ENCODE data around the gene ARCN1.

The ARCN1 gene

DNA sequence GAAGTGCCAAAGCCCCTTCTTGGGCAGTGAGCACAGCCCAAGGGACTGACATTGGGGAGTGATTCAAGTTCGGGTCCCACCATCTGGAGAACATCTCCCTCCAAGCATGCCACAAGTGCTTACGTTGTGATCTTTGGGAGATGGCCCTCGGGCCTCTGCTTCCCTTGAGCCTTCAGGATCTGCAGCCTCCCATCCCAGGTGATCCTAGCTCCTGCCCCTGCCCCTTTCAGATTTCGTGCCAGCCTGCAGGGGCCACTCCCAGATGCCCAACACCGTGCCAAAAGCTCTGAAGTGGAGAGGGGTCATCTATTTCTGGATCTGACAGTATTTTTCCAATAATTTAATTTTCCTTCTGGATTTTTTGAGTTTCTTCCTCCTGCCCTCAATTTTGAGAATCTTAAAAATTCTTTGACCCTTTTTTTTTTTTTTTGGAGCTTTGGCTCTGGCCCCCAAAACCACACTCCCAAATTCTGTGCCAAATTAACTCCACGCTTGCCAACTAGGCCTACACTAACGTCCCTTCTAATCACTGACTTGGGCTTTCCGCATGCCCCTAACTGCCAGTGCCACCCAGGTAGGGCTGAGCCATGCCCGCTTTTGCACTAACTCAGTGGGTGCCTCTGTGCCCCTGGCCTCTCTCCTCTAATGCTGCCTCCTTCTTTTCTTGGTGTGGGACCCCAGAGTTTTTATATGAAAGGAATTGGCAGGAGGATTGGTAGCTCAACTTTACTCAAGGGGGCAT lies 60.5 kb downstream of the ARCN1 start:
- no peaks in the 10 kb centered on the region for H3K27me3 ChIP-seq (ENCODE audit: insufficient read depth, low read depth)
- H3K9ac ChIP-seq: no peak overlapping the region
- TF ChIP-seq, protein P1, sequence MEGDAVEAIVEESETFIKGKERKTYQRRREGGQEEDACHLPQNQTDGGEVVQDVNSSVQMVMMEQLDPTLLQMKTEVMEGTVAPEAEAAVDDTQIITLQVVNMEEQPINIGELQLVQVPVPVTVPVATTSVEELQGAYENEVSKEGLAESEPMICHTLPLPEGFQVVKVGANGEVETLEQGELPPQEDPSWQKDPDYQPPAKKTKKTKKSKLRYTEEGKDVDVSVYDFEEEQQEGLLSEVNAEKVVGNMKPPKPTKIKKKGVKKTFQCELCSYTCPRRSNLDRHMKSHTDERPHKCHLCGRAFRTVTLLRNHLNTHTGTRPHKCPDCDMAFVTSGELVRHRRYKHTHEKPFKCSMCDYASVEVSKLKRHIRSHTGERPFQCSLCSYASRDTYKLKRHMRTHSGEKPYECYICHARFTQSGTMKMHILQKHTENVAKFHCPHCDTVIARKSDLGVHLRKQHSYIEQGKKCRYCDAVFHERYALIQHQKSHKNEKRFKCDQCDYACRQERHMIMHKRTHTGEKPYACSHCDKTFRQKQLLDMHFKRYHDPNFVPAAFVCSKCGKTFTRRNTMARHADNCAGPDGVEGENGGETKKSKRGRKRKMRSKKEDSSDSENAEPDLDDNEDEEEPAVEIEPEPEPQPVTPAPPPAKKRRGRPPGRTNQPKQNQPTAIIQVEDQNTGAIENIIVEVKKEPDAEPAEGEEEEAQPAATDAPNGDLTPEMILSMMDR (conservative IDR thresholded peaks at IDR 0.05; ENCODE audit: low read depth, low read length): no peak
- H3K36me3 ChIP-seq (ENCODE audit: insufficient read depth): no peaks in the 10 kb centered on the region
- H3K27ac ChIP-seq: no peak overlapping the region
- no peaks in the 10 kb centered on the region for H3K79me2 ChIP-seq (ENCODE audit: insufficient read depth, low read depth)
- no peak overlapping the region for H3K4me2 ChIP-seq
- H2AFZ ChIP-seq (ENCODE audit: low read depth): no peak overlapping the region
- no peaks in the 10 kb centered on the region for H3K4me1 ChIP-seq (ENCODE audit: low read depth, poor library complexity, severe bottlenecking)
- H3K4me3 ChIP-seq (IDR thresholded peaks at IDR 0.05; ENCODE audit: insufficient read depth, low read depth, low read length): no peak overlapping the region
- no peaks in the 10 kb centered on the region for H4K20me1 ChIP-seq (ENCODE audit: insufficient read depth)

DNA sequence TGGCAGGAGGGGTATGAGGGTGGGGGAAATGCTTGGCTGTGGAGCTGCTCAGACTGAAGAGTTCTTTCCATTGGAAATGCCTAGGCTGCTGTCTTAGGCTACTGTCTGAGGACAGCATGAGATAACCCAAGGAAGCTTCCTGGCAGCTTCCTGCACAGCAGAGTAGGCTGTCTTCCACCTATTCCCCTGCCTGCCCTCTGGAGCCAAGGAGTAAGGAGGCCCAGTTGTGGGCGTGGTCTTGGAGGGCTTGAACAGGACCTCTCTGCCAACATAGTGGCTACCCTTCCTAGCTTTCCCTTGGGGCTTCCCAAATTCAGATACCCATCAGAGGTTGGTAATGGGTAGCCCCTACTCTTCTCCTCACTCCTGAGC lies 61.1 kb downstream of the ARCN1 start:
- H3K9ac ChIP-seq: no peak overlapping the region
- no peaks in the 10 kb centered on the region for H3K79me2 ChIP-seq (ENCODE audit: insufficient read depth, low read depth)
- H4K20me1 ChIP-seq (ENCODE audit: insufficient read depth): no peaks in the 10 kb centered on the region
- no peak overlapping the region for H3K4me3 ChIP-seq (IDR thresholded peaks at IDR 0.05; ENCODE audit: insufficient read depth, low read depth, low read length)
- no peaks in the 10 kb centered on the region for H3K27me3 ChIP-seq (ENCODE audit: insufficient read depth, low read depth)
- TF ChIP-seq, protein P1 (conservative IDR thresholded peaks at IDR 0.05; ENCODE audit: low read depth, low read length): no peak
- H3K27ac ChIP-seq: no peak overlapping the region
- H3K4me2 ChIP-seq: no peak overlapping the region
- no peaks in the 10 kb centered on the region for H3K36me3 ChIP-seq (ENCODE audit: insufficient read depth)
- no peak overlapping the region for H2AFZ ChIP-seq (ENCODE audit: low read depth)
- H3K4me1 ChIP-seq (ENCODE audit: low read depth, poor library complexity, severe bottlenecking): no peaks in the 10 kb centered on the region

DNA sequence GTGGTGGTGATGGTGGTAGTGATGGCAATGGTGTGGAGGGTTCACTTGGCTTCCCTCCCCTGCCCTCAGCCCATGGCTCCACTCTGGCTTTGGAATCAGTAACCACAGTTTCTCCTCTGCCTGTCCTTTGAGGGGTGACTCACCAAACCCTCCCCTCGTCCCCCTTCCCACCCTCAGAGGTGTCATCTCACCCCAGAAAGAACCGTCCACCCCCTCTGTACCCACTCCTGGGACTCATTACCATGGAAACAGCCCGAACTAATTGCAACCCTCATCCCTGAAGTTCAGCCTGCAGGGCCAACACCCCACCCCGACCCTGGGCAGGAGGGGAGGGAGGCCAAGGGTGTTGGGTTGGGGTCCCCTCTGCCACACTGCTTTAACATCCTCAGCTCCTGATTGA lies 61.8 kb downstream of the ARCN1 start:
- no peak overlapping the region for H3K27ac ChIP-seq
- TF ChIP-seq, protein P1 (conservative IDR thresholded peaks at IDR 0.05; ENCODE audit: low read depth, low read length): no peak
- no peak overlapping the region for H3K9ac ChIP-seq
- H2AFZ ChIP-seq (ENCODE audit: low read depth): no peak overlapping the region
- H3K36me3 ChIP-seq (ENCODE audit: insufficient read depth): no peaks in the 10 kb centered on the region
- no peaks in the 10 kb centered on the region for H3K79me2 ChIP-seq (ENCODE audit: insufficient read depth, low read depth)
- H3K27me3 ChIP-seq (ENCODE audit: insufficient read depth, low read depth): no peaks in the 10 kb centered on the region
- H3K4me2 ChIP-seq: no peak overlapping the region
- no peak overlapping the region for H3K4me3 ChIP-seq (IDR thresholded peaks at IDR 0.05; ENCODE audit: insufficient read depth, low read depth, low read length)
- H3K4me1 ChIP-seq (ENCODE audit: low read depth, poor library complexity, severe bottlenecking): no peaks in the 10 kb centered on the region
- no peaks in the 10 kb centered on the region for H4K20me1 ChIP-seq (ENCODE audit: insufficient read depth)

DNA sequence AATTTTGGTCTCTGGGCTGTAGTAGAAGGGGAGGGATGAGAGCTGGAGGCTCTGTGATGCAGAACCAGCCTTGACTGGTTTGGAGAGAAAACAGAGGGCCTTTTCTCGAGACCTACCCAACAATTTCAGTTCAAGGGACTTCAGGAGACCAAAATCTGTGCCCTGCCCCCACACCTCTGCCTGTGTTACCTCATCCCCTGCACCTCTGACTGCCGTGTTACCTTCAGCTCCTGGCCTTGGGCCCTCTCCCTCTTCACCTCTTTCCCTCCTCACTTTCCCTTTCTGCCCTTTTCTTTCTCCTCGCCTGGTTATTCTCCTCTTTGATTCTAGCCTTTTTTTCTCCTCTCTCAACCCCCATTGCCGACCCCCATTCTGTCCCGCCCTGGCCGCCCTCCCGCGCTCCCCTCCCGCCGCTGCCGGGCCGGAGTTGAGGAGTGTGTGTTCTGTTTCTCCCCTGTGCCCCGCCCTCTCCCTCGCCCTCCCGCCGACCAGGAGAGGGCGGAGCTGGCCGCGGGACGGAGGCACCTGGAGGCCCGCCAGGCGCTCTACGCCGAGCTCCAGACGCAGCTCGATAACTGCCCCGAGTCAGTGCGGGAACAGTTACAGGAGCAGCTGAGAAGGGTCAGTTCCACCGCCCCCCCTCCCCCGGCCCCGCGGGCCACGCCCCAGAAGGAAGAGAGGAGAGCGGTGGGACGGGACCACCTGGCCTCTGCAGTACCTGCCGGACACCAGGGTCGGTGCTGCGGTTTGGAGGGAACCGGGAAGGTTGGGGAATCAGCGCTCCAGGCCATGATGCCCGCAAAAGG lies 62.4 kb downstream of the ARCN1 start:
- no peaks in the 10 kb centered on the region for H3K4me1 ChIP-seq (ENCODE audit: low read depth, poor library complexity, severe bottlenecking)
- no peak overlapping the region; the same call in 1 of the 2 replicates for H2AFZ ChIP-seq (ENCODE audit: low read depth)
- H3K36me3 ChIP-seq (ENCODE audit: insufficient read depth): no peaks in the 10 kb centered on the region

More for the DNA sequence above, 62.4 kb downstream of the ARCN1 start:
- Histone ChIP-seq H3K4me2 (no peak overlapping the region), H3K79me2 (ENCODE audit: insufficient read depth, low read depth) (no peaks in the 10 kb centered on the region), H3K4me3 (IDR thresholded peaks at IDR 0.05; ENCODE audit: insufficient read depth, low read depth, low read length) (no peak overlapping the region), H3K27ac (no peak overlapping the region), H3K27me3 (ENCODE audit: insufficient read depth, low read depth) (no peaks in the 10 kb centered on the region), H3K9ac (no peak overlapping the region), H4K20me1 (ENCODE audit: insufficient read depth) (no peaks in the 10 kb centered on the region)
- TF ChIP-seq, protein P1 (conservative IDR thresholded peaks at IDR 0.05; ENCODE audit: low read depth, low read length): no peak

Measured in KMS-11 (cell line).